ENCODE results near the gene KCNAB2.

DNA sequence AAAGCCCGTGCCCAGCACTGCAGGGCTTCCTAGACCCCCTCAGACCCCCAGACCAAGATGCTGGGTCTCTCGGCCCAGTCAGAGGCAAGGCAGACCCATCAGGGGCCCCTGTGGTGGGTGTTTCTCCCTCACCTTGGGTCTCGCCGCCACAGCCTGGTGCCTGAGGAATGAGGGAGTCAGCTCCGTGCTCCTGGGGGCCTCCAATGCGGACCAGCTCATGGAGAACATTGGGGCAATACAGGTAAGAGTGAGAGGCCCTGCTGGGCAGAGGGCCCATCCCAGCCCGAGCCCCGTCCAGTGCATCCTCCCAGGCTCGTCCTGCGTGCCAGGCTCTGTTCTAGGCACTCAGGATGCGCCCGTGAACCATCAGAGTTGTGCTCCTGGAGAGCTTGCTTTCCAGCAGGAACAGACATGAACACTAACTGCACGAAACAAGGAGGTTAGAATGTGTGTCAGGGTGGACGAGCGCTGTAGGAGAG lies 51.5 kb downstream of the KCNAB2 start:
- TF ChIP-seq, protein P1, sequence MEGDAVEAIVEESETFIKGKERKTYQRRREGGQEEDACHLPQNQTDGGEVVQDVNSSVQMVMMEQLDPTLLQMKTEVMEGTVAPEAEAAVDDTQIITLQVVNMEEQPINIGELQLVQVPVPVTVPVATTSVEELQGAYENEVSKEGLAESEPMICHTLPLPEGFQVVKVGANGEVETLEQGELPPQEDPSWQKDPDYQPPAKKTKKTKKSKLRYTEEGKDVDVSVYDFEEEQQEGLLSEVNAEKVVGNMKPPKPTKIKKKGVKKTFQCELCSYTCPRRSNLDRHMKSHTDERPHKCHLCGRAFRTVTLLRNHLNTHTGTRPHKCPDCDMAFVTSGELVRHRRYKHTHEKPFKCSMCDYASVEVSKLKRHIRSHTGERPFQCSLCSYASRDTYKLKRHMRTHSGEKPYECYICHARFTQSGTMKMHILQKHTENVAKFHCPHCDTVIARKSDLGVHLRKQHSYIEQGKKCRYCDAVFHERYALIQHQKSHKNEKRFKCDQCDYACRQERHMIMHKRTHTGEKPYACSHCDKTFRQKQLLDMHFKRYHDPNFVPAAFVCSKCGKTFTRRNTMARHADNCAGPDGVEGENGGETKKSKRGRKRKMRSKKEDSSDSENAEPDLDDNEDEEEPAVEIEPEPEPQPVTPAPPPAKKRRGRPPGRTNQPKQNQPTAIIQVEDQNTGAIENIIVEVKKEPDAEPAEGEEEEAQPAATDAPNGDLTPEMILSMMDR (IDR thresholded peaks at IDR 0.05), result no peak
- TF ChIP-seq EZH2 (IDR thresholded peaks at IDR 0.05), result no peak
- TF ChIP-seq EZH2phosphoT487 (IDR thresholded peaks at IDR 0.05), result no peak
